Lower leg skin (tissue), 3 donors: Measurements from ENCODE around the gene LRRC51.

Experiments
- CTCF ChIP-seq, 3 donors: fragments of 450-650 bp; IDR thresholded peaks; one replicate each; pipeline ENCODE4 v1.5.1; 2016; ENCODE audit warnings: antibody characterized with exemption in 3 of 3, mild to moderate bottlenecking in 3 of 3, moderate library complexity in 2 of 3
- POLR2A ChIP-seq, 2 donors: fragments of 450-650 bp; IDR thresholded peaks; one replicate each; pipeline ENCODE4 v1.6.1; 2016 to 2017; ENCODE audit warnings: antibody characterized with exemption in 2 of 2, mild to moderate bottlenecking in 1 of 2, moderate library complexity in 1 of 2

GRCh38 chr11:72127923-72128322, 47.3 kb downstream of the LRRC51 start:
- TF ChIP-seq POLR2A (IDR thresholded peaks at IDR 0.05) (no peak), CTCF (IDR thresholded peaks at IDR 0.05) (no peak)
